Hepatocyte (in vitro differentiated cells): ENCODE data around the gene BAG3. TPM values are rescaled to one million over a fixed set of nuclear protein-coding genes. Genes with fewer than 3 reads are reported as not detected.

Source experiments
- DNase-seq: peaks from one replicate; pipeline ENCODE4 v3.0.0-alpha.2; 2016; ENCODE audit warnings: low spot score
- H2AFZ ChIP-seq: fragments of 200-600 bp; sonication (generic); 2 replicates; pipeline ENCODE4 v1.6.0; 2016; ENCODE audit warnings: antibody characterized with exemption, mild to moderate bottlenecking
- H3K27ac ChIP-seq: fragments of 200-600 bp; sonication (generic); 2 replicates; pipeline ENCODE4 v1.5.1; 2016; ENCODE audit warnings: mild to moderate bottlenecking
- H3K27me3 ChIP-seq: fragments of 200-600 bp; sonication (generic); 2 replicates; pipeline ENCODE4 v1.6.1; 2016
- H3K36me3 ChIP-seq: fragments of 200-600 bp; sonication (generic); replicated peaks from 2 replicates; pipeline ENCODE4 v1.5.1; 2016; ENCODE audit warnings: low read depth; ENCODE audit not compliant: insufficient read depth
- H3K4me1 ChIP-seq: fragments of 200-600 bp; sonication (generic); 2 replicates; pipeline ENCODE4 v1.5.1; 2016; ENCODE audit warnings: mild to moderate bottlenecking, moderate library complexity; ENCODE audit not compliant: insufficient read depth
- H3K4me2 ChIP-seq: fragments of 200-600 bp; sonication (generic); 2 replicates; pipeline ENCODE4 v1.6.0; 2016
- H3K4me3 ChIP-seq: fragments of 200-600 bp; sonication (generic); 2 replicates; pipeline ENCODE4 v1.5.1; 2016; ENCODE audit warnings: mild to moderate bottlenecking
- H3K79me2 ChIP-seq: fragments of 200-600 bp; sonication (generic); 2 replicates; pipeline ENCODE4 v1.6.0; 2017; ENCODE audit warnings: mild to moderate bottlenecking
- H3K9me2 ChIP-seq: fragments of 200-600 bp; sonication (generic); replicated peaks from 2 replicates; pipeline ENCODE4 v1.6.0; 2017; ENCODE audit warnings: mild to moderate bottlenecking; ENCODE audit not compliant: insufficient read depth
- H3K9me3 ChIP-seq: fragments of 200-600 bp; sonication (generic); 2 replicates; pipeline ENCODE4 v1.5.1; 2016; ENCODE audit warnings: low read depth, mild to moderate bottlenecking
- H4K20me1 ChIP-seq: fragments of 200-600 bp; sonication (generic); 2 replicates; pipeline ENCODE4 v1.6.0; 2016; ENCODE audit warnings: mild to moderate bottlenecking; ENCODE audit not compliant: insufficient read depth, poor library complexity, severe bottlenecking
- EZH2 ChIP-seq: fragments of 200-600 bp; sonication (generic); IDR thresholded peaks from 2 replicates; pipeline ENCODE4 v1.6.1; 2016; ENCODE audit warnings: antibody characterized with exemption, mild to moderate bottlenecking, borderline replicate concordance
- EZH2phosphoT487 ChIP-seq: fragments of 200-600 bp; sonication (generic); IDR thresholded peaks from one replicate; pipeline ENCODE4 v1.6.1; 2018; ENCODE audit warnings: antibody characterized with exemption, mild to moderate bottlenecking, low read depth, moderate library complexity; ENCODE audit not compliant: unreplicated experiment, severe bottlenecking
- WGBS: methylation state at CpG from one replicate; pipeline ENCODE4 v1.1.6; 2016; ENCODE audit warnings: low lambda C conversion rate; ENCODE audit errors: missing lambda C conversion rate; 5-methylcytosine and 5-hydroxymethylcytosine counted together
- polyA plus RNA-seq: library from polyadenylated mRNA; unstranded; fragments of >200 nt; fragmentation: Nextera tagmentation; extraction: Ambion mirVana; gene quantifications from 2 replicates; pipeline ENCODE4 v1.2.1, GENCODE V29; 2016
- total RNA-seq: library from RNA; depleted of rRNA; stranded (reverse); fragments of >200 nt; gene quantifications from 2 replicates; pipeline ENCODE4 v1.2.3, GENCODE V29; 2014
- TF ChIP-seq, protein P1 (sequence below): fragments of 200-600 bp; sonication (generic); IDR thresholded peaks from 2 replicates; pipeline ENCODE4 v1.5.1; 2016; ENCODE audit warnings: antibody characterized with exemption, mild to moderate bottlenecking; ENCODE audit not compliant: poor library complexity

Gene BAG3
- total and polyA plus RNA-seq, 2 experiments from 2014 or later, result 18.2 to 67.1 TPM

DNA sequence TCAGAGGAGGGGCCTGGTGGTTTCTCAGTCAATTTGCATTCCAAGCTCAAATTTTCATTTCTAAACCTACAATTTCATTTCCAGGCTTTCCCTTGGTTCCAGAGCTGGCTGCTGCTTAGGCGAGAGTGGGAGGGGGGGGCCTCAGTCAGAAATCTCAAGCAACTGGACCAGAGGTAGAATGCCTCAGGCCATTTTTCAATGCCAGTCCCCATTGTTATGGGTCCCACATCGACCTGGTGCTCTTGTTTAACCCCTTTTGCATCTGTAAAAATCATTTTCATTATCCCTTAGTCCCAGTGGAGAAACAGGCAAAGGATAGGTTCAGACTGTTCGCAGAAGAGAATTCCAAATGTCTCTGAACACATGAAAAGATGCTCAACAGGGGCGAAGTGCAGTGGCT is 13.5 kb upstream of the BAG3 start:
- Histone ChIP-seq H3K79me2 (no peaks in the 10 kb centered on the region), H3K4me2 (no peak overlapping the region), H4K20me1 (no peaks in the 10 kb centered on the region), H3K9me2 (no peaks in the 10 kb centered on the region), H3K36me3 (no peaks in the 10 kb centered on the region), H3K4me1 (no peaks in the 10 kb centered on the region), H2AFZ (no peak overlapping the region), H3K27ac (no peak overlapping the region), H3K4me3 (no peak overlapping the region), H3K27me3 (no peaks in the 10 kb centered on the region), H3K9me3 (no peaks in the 10 kb centered on the region)
- 70% methylated on average over 4 of the region's 4 CpGs for WGBS
- no peak for DNase-seq
- TF ChIP-seq EZH2 (no peak), EZH2phosphoT487 (no peak)
- TF ChIP-seq, protein P1, sequence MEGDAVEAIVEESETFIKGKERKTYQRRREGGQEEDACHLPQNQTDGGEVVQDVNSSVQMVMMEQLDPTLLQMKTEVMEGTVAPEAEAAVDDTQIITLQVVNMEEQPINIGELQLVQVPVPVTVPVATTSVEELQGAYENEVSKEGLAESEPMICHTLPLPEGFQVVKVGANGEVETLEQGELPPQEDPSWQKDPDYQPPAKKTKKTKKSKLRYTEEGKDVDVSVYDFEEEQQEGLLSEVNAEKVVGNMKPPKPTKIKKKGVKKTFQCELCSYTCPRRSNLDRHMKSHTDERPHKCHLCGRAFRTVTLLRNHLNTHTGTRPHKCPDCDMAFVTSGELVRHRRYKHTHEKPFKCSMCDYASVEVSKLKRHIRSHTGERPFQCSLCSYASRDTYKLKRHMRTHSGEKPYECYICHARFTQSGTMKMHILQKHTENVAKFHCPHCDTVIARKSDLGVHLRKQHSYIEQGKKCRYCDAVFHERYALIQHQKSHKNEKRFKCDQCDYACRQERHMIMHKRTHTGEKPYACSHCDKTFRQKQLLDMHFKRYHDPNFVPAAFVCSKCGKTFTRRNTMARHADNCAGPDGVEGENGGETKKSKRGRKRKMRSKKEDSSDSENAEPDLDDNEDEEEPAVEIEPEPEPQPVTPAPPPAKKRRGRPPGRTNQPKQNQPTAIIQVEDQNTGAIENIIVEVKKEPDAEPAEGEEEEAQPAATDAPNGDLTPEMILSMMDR, result no peak

DNA sequence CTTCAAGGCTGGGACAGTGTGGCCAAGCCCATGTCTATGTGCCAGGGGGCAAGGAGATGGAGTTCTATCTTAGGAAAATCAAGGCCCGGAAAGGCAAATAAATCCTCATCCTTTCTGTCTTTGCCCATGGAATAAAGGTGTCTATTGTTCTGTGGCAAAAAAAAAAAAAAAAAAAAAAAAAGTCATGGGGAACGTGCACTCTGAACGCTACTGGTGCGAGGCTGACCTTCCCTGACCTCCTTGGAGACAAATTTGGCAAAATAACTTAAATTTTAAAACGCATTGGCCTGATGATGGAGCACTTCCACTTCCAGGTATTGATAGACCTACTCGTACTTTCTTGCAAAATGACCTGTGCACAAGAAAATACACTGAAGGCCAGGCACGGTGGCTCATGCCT is 12.2 kb upstream of the BAG3 start:
- H3K4me3 ChIP-seq, result no peak overlapping the region
- no peak overlapping the region for H2AFZ ChIP-seq
- no peaks in the 10 kb centered on the region for H3K36me3 ChIP-seq
- H3K4me1 ChIP-seq, result peaks cover 5% of the 10 kb centered on the region
- no peaks in the 10 kb centered on the region for H3K27me3 ChIP-seq
- no peaks in the 10 kb centered on the region for H3K79me2 ChIP-seq
- WGBS, result 89% methylated on average over 7 of the region's 7 CpGs
- no peak overlapping the region for H3K4me2 ChIP-seq
- H3K9me2 ChIP-seq, result no peaks in the 10 kb centered on the region
- H3K9me3 ChIP-seq, result no peaks in the 10 kb centered on the region
- H4K20me1 ChIP-seq, result no peaks in the 10 kb centered on the region
- H3K27ac ChIP-seq, result no peak overlapping the region
- TF ChIP-seq, protein P1, result no peak
- TF ChIP-seq EZH2 (no peak), EZH2phosphoT487 (no peak)
- no peak for DNase-seq

DNA sequence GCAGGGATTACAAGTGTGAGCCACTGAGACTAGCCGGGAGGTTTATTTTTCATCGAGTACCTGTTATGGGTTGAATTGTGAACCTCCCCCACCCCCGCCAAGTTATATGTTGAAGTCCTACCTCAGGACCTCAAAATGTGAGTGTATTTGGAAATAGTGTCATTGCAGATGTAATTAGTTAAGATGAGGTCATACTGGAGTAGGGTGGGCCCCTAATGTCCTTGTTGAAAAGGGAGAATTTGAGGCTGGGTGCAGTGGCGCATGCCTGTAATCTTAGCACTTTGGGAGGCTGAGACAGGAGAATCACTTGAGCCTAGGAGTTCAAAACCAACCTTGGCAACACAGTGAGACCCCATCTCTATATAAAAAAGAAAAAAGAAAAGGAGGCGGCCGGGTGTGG is 10.8 kb upstream of the BAG3 start:
- Histone ChIP-seq H3K4me3 (no peak overlapping the region), H3K9me2 (no peaks in the 10 kb centered on the region), H3K27ac (no peak overlapping the region), H3K79me2 (no peaks in the 10 kb centered on the region), H3K4me2 (no peak overlapping the region), H3K4me1 (peaks cover 5% of the 10 kb centered on the region), H3K36me3 (no peaks in the 10 kb centered on the region), H4K20me1 (no peaks in the 10 kb centered on the region), H3K27me3 (no peaks in the 10 kb centered on the region), H3K9me3 (no peaks in the 10 kb centered on the region), H2AFZ (no peak overlapping the region)
- no peak for DNase-seq
- TF ChIP-seq, protein P1, result no peak
- TF ChIP-seq EZH2phosphoT487, result no peak
- WGBS, result 91% methylated on average over 6 of the region's 6 CpGs
